GM23338 (cell line): ENCODE data around the gene GPD2.

Experiments
- CTCF ChIP-seq, 2 experiments: fragments of 200-600 bp in 1 of 2; sonication (generic) in 1 of 2; conservative IDR thresholded peaks; 2 replicates each; pipeline versions ENCODE4 v1.5.1 to v1.6.1; 2016 to 2017; ENCODE audit warnings: antibody characterized with exemption in 2 of 2, low read depth in 2 of 2, mild to moderate bottlenecking in 2 of 2, moderate library complexity in 1 of 2
- EZH2 ChIP-seq: fragments of 200-600 bp; sonication (generic); IDR thresholded peaks from one replicate; pipeline ENCODE4 v1.8.0; 2017; ENCODE audit warnings: antibody characterized with exemption, mild to moderate bottlenecking, low read depth; ENCODE audit not compliant: unreplicated experiment
- EZH2phosphoT487 ChIP-seq: fragments of 200-600 bp; sonication (generic); IDR thresholded peaks from one replicate; pipeline ENCODE4 v1.8.1; 2018; ENCODE audit warnings: antibody characterized with exemption; ENCODE audit not compliant: unreplicated experiment
- POLR2AphosphoS5 ChIP-seq: IDR thresholded peaks from 2 replicates; pipeline ENCODE4 v1.6.1; 2016; ENCODE audit warnings: antibody characterized with exemption, low read depth

GRCh38 chr2:156548413-156548812, 112.2 kb downstream of the GPD2 start:
- TF ChIP-seq EZH2 (no peak), CTCF (conservative IDR thresholded peaks at IDR 0.05; ENCODE audit: low read depth in 2 of 2) (no peak), POLR2AphosphoS5 (no peak), EZH2phosphoT487 (no peak)
